Measurements from ENCODE around the gene CKM.
"Not testable (repeated sequence)": the region's sequence is repeated elsewhere in the genome, so short reads cannot be mapped to it uniquely, and the experiment has no call there.

CKM gene

GRCh38 chr19:45311621-45312020 is 11.1 kb downstream of the CKM start:
- H3K4me3 Mint-ChIP-seq = no peak overlapping the region
- H3K27ac Mint-ChIP-seq = no peak overlapping the region
- no peaks in the 10 kb centered on the region for H3K9me3 Mint-ChIP-seq
- no peaks in the 10 kb centered on the region for H3K36me3 Mint-ChIP-seq
- peaks cover 11% of the 10 kb centered on the region for H3K27me3 Mint-ChIP-seq
- no peaks in the 10 kb centered on the region for H3K4me1 Mint-ChIP-seq

GRCh38 chr19:45309322-45309721 is 13.4 kb downstream of the CKM start:
- H3K36me3 Mint-ChIP-seq, H3K27me3 Mint-ChIP-seq, H3K9me3 Mint-ChIP-seq, H3K27ac Mint-ChIP-seq, H3K4me3 Mint-ChIP-seq, H3K4me1 Mint-ChIP-seq: not testable (repeated sequence)

- no peaks in the 10 kb centered on the region for H3K9me3 Mint-ChIP-seq
- no peaks in the 10 kb centered on the region for H3K27me3 Mint-ChIP-seq
- no peaks in the 10 kb centered on the region for H3K36me3 Mint-ChIP-seq
- no peaks in the 10 kb centered on the region for H3K4me1 Mint-ChIP-seq
- no peak overlapping the region for H3K4me3 Mint-ChIP-seq
- no peak overlapping the region for H3K27ac Mint-ChIP-seq
These were observed 15.3 kb downstream of the CKM start for GRCh38 chr19:45307361-45307760.

GRCh38 chr19:45306518-45307027 is 16.1 kb downstream of the CKM start:
- peak overlapping the region; percentile 35 for H3K27ac Mint-ChIP-seq
- H3K9me3 Mint-ChIP-seq = no peaks in the 10 kb centered on the region
- no peaks in the 10 kb centered on the region for H3K4me1 Mint-ChIP-seq
- H3K4me3 Mint-ChIP-seq = no peak overlapping the region
- peaks cover 3% of the 10 kb centered on the region for H3K36me3 Mint-ChIP-seq
- no peaks in the 10 kb centered on the region for H3K27me3 Mint-ChIP-seq

- Mint-ChIP-seq H3K36me3 (peaks cover 3% of the 10 kb centered on the region), H3K9me3 (no peaks in the 10 kb centered on the region), H3K4me3 (no peak overlapping the region), H3K27ac (no peak overlapping the region), H3K27me3 (no peaks in the 10 kb centered on the region), H3K4me1 (no peaks in the 10 kb centered on the region)
These were observed 16.6 kb downstream of the CKM start for GRCh38 chr19:45306040-45306439.

- H3K36me3 Mint-ChIP-seq = peaks cover 3% of the 10 kb centered on the region
- H3K9me3 Mint-ChIP-seq = no peaks in the 10 kb centered on the region
- H3K27me3 Mint-ChIP-seq = no peaks in the 10 kb centered on the region
- H3K27ac Mint-ChIP-seq = no peak overlapping the region
- H3K4me3 Mint-ChIP-seq = no peak overlapping the region
- H3K4me1 Mint-ChIP-seq = no peaks in the 10 kb centered on the region
These were observed 17.3 kb downstream of the CKM start for GRCh38 chr19:45305421-45305820.

GRCh38 chr19:45305007-45305406 is 17.7 kb downstream of the CKM start:
- Mint-ChIP-seq H3K36me3 (peaks cover 4% of the 10 kb centered on the region), H3K4me3 (no peak overlapping the region), H3K27ac (no peak overlapping the region), H3K9me3 (no peaks in the 10 kb centered on the region), H3K4me1 (no peaks in the 10 kb centered on the region), H3K27me3 (no peaks in the 10 kb centered on the region)

GRCh38 chr19:45304141-45304926 is 18.3 kb downstream of the CKM start:
- H3K4me3 Mint-ChIP-seq = no peak overlapping the region
- H3K9me3 Mint-ChIP-seq = no peaks in the 10 kb centered on the region
- H3K27me3 Mint-ChIP-seq = no peaks in the 10 kb centered on the region
- peaks cover 6% of the 10 kb centered on the region for H3K36me3 Mint-ChIP-seq
- no peak overlapping the region for H3K27ac Mint-ChIP-seq
- no peaks in the 10 kb centered on the region for H3K4me1 Mint-ChIP-seq

- H3K27me3 Mint-ChIP-seq = no peaks in the 10 kb centered on the region
- no peak overlapping the region for H3K4me3 Mint-ChIP-seq
- no peaks in the 10 kb centered on the region for H3K4me1 Mint-ChIP-seq
- no peak overlapping the region for H3K27ac Mint-ChIP-seq
- no peaks in the 10 kb centered on the region for H3K9me3 Mint-ChIP-seq
- H3K36me3 Mint-ChIP-seq = peaks cover 7% of the 10 kb centered on the region
These were observed 19.2 kb downstream of the CKM start for GRCh38 chr19:45303269-45304060.

- Mint-ChIP-seq H3K27ac (no peak overlapping the region), H3K9me3 (no peaks in the 10 kb centered on the region), H3K27me3 (no peaks in the 10 kb centered on the region), H3K36me3 (peaks cover 7% of the 10 kb centered on the region), H3K4me3 (no peak overlapping the region), H3K4me1 (no peaks in the 10 kb centered on the region)
These were observed 20.3 kb downstream of the CKM start for GRCh38 chr19:45302416-45302815.

GRCh38 chr19:45299719-45300118 is 23.0 kb downstream of the CKM start:
- Mint-ChIP-seq H3K27me3 (no peaks in the 10 kb centered on the region), H3K4me3 (no peak overlapping the region), H3K36me3 (peaks cover 14% of the 10 kb centered on the region), H3K4me1 (no peaks in the 10 kb centered on the region), H3K9me3 (no peaks in the 10 kb centered on the region), H3K27ac (no peak overlapping the region)

- peaks cover 5% of the 10 kb centered on the region for H3K4me1 Mint-ChIP-seq
- H3K27me3 Mint-ChIP-seq = no peaks in the 10 kb centered on the region
- H3K4me3 Mint-ChIP-seq = no peak overlapping the region
- peaks cover 20% of the 10 kb centered on the region for H3K36me3 Mint-ChIP-seq
- no peaks in the 10 kb centered on the region for H3K9me3 Mint-ChIP-seq
- H3K27ac Mint-ChIP-seq = no peak overlapping the region
These were observed 24.4 kb downstream of the CKM start for GRCh38 chr19:45298264-45298663.

GRCh38 chr19:45297674-45298073 is 25.0 kb downstream of the CKM start:
- Mint-ChIP-seq H3K4me1 (peaks cover 5% of the 10 kb centered on the region), H3K27me3 (no peaks in the 10 kb centered on the region), H3K4me3 (no peak overlapping the region), H3K27ac (no peak overlapping the region), H3K9me3 (no peaks in the 10 kb centered on the region), H3K36me3 (peaks cover 21% of the 10 kb centered on the region)

- Mint-ChIP-seq H3K27me3 (no peaks in the 10 kb centered on the region), H3K4me3 (no peak overlapping the region), H3K36me3 (peaks cover 25% of the 10 kb centered on the region), H3K4me1 (peaks cover 5% of the 10 kb centered on the region), H3K27ac (no peak overlapping the region), H3K9me3 (no peaks in the 10 kb centered on the region)
These were observed 26.3 kb downstream of the CKM start for GRCh38 chr19:45296355-45296754.

- no peaks in the 10 kb centered on the region for H3K9me3 Mint-ChIP-seq
- peaks cover 5% of the 10 kb centered on the region for H3K4me1 Mint-ChIP-seq
- no peak overlapping the region for H3K4me3 Mint-ChIP-seq
- H3K36me3 Mint-ChIP-seq = peaks cover 27% of the 10 kb centered on the region
- no peaks in the 10 kb centered on the region for H3K27me3 Mint-ChIP-seq
- no peak overlapping the region for H3K27ac Mint-ChIP-seq
These were observed 26.8 kb downstream of the CKM start for GRCh38 chr19:45295873-45296272.

Data from activated naive CD4-positive, alpha-beta T cell treated with anti-CD3 and anti-CD28 coated beads, Interleukin-2, amount 50 U/mL, for 24 hours (primary cell).